Uterus (tissue), 2 donors: ENCODE data around the gene EVA1C.

Source experiments
- POLR2A ChIP-seq, 2 donors: fragments of 450-650 bp; IDR thresholded peaks; one replicate each; pipeline ENCODE4 v1.6.1; 2016; ENCODE audit warnings: antibody characterized with exemption in 2 of 2, mild to moderate bottlenecking in 1 of 2, moderate library complexity in 1 of 2
- TF ChIP-seq, protein P1 (sequence below), 4 experiments: fragments of 200-600 bp in 2 of 4; fragments of 450-650 bp in 2 of 4; sonication (generic) in 2 of 4; IDR thresholded peaks; one replicate each; pipeline ENCODE4 v1.5.1; 2016 to 2019; ENCODE audit warnings: antibody characterized with exemption in 4 of 4, mild to moderate bottlenecking in 2 of 4, moderate library complexity in 1 of 4

DNA sequence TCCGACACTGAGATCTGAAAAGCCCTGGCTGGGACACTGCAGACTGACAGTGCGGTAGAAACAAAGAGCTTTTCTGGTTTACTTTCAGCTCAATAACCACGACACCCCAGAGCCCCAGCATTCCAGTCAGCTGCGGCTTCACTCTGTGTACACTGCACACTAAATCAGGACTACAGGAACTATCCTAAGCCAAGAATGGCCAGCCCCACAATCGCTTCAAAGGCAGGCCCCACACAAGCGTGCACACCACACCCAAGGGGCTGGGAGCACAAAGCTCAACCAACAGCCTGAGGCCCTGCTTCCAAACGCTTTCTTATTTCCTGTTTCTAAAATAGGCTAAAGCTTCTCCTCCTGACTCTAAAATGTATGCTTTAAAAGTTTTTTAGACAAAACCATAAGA lies 48.1 kb upstream of the EVA1C start:
- TF ChIP-seq, protein P1, sequence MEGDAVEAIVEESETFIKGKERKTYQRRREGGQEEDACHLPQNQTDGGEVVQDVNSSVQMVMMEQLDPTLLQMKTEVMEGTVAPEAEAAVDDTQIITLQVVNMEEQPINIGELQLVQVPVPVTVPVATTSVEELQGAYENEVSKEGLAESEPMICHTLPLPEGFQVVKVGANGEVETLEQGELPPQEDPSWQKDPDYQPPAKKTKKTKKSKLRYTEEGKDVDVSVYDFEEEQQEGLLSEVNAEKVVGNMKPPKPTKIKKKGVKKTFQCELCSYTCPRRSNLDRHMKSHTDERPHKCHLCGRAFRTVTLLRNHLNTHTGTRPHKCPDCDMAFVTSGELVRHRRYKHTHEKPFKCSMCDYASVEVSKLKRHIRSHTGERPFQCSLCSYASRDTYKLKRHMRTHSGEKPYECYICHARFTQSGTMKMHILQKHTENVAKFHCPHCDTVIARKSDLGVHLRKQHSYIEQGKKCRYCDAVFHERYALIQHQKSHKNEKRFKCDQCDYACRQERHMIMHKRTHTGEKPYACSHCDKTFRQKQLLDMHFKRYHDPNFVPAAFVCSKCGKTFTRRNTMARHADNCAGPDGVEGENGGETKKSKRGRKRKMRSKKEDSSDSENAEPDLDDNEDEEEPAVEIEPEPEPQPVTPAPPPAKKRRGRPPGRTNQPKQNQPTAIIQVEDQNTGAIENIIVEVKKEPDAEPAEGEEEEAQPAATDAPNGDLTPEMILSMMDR (IDR thresholded peaks at IDR 0.05), result no peak
- peak in 1 of 2 donors; percentile 22 for TF ChIP-seq POLR2A (IDR thresholded peaks at IDR 0.05)
